DOHH2 (cell line): ENCODE results near the gene LYZ.

Experiments
- H3F3A ChIP-seq: fragments of 200-600 bp; sonication (generic), shearing (Covaris generic); 2 replicates; pipeline ENCODE4 v1.6.0; 2016; ENCODE audit warnings: antibody characterized with exemption, mild to moderate bottlenecking; ENCODE audit not compliant: control insufficient read depth, insufficient read depth
- H3K27ac ChIP-seq: fragments of 200-600 bp; sonication (generic); 2 replicates; pipeline ENCODE4 v1.5.1; 2014; ENCODE audit warnings: low read depth, mild to moderate bottlenecking, low read length, moderate library complexity
- H3K27me3 ChIP-seq: fragments of 200-600 bp; sonication (generic); 2 replicates; pipeline ENCODE4 v1.6.1; 2014; ENCODE audit warnings: mild to moderate bottlenecking, low read length, mixed read lengths; ENCODE audit not compliant: control insufficient read depth
- H3K36me3 ChIP-seq: fragments of 200-600 bp; sonication (generic); 2 replicates; pipeline ENCODE4 v1.6.1; 2014; ENCODE audit warnings: mild to moderate bottlenecking, low read length, moderate library complexity, mixed read lengths; ENCODE audit not compliant: control insufficient read depth
- H3K4me1 ChIP-seq: fragments of 200-600 bp; sonication (generic); 2 replicates; pipeline ENCODE4 v1.6.1; 2014; ENCODE audit warnings: mild to moderate bottlenecking, low read length, mixed read lengths; ENCODE audit not compliant: control insufficient read depth
- H3K4me2 ChIP-seq: fragments of 200-600 bp; sonication (generic); 2 replicates; pipeline ENCODE4 v1.6.0; 2014; ENCODE audit warnings: mild to moderate bottlenecking, low read length, moderate library complexity
- H3K4me3 ChIP-seq: fragments of 200-600 bp; sonication (generic); 2 replicates; pipeline ENCODE4 v1.5.1; 2014; ENCODE audit warnings: mild to moderate bottlenecking, low read length, mixed read lengths
- H3K79me2 ChIP-seq: fragments of 200-600 bp; sonication (generic); 2 replicates; pipeline ENCODE4 v1.6.1; 2014; ENCODE audit warnings: mild to moderate bottlenecking, low read length, mixed read lengths; ENCODE audit not compliant: control insufficient read depth
- H3K9me2 ChIP-seq: fragments of 200-600 bp; sonication (generic); replicated peaks from 2 replicates; pipeline ENCODE4 v1.6.1; 2014; ENCODE audit warnings: mild to moderate bottlenecking, low read length, mixed read lengths; ENCODE audit not compliant: control insufficient read depth
- H3K9me3 ChIP-seq: fragments of 200-600 bp; sonication (generic); 2 replicates; pipeline ENCODE4 v1.6.1; 2014; ENCODE audit warnings: antibody characterized with exemption, low read length, mixed read lengths; ENCODE audit not compliant: control insufficient read depth, insufficient read depth
- H4K20me1 ChIP-seq: fragments of 200-600 bp; sonication (generic); 2 replicates; pipeline ENCODE4 v1.6.0; 2014; ENCODE audit warnings: low read depth, mild to moderate bottlenecking, antibody characterized with exemption, low read length, moderate library complexity; ENCODE audit not compliant: control insufficient read depth, insufficient read depth
- EZH2phosphoT487 ChIP-seq: fragments of 200-600 bp; sonication (generic); IDR thresholded peaks from 2 replicates; pipeline ENCODE4 v1.6.1; 2017; ENCODE audit warnings: borderline replicate concordance, mild to moderate bottlenecking, antibody characterized with exemption, low read length, moderate library complexity, mixed read lengths
- TF ChIP-seq, protein P1 (sequence below): fragments of 200-600 bp; sonication (generic); IDR thresholded peaks from one replicate; pipeline ENCODE4 v1.5.1; 2014; ENCODE audit warnings: antibody characterized with exemption, mild to moderate bottlenecking, low read depth, low read length; ENCODE audit not compliant: poor library complexity, severe bottlenecking

Gene LYZ

DNA sequence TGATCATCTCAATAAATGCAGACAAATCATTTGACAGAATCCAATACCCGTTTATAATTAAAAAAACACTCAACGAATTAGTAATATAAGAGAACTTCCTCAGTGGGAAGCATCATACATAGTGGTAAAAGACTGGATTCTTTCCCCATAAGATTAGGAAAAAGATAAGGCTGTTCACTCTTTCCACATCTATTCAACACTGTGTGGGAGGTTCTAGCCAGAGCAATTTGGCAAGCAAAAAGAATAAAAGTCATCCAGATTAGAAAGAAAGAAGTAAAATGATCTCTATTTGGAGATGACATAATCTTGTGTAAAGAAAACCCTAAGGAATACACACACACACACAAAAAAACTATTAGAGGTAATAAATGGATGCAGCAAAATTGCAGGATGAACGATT lies 49.8 kb downstream of the LYZ start:
- no peaks in the 10 kb centered on the region for H3K4me1 ChIP-seq
- H3K4me3 ChIP-seq = no peak overlapping the region
- H4K20me1 ChIP-seq = no peaks in the 10 kb centered on the region
- H3K27me3 ChIP-seq = no peaks in the 10 kb centered on the region
- H3K4me2 ChIP-seq = no peak overlapping the region
- TF ChIP-seq EZH2phosphoT487 = no peak
- TF ChIP-seq, protein P1, sequence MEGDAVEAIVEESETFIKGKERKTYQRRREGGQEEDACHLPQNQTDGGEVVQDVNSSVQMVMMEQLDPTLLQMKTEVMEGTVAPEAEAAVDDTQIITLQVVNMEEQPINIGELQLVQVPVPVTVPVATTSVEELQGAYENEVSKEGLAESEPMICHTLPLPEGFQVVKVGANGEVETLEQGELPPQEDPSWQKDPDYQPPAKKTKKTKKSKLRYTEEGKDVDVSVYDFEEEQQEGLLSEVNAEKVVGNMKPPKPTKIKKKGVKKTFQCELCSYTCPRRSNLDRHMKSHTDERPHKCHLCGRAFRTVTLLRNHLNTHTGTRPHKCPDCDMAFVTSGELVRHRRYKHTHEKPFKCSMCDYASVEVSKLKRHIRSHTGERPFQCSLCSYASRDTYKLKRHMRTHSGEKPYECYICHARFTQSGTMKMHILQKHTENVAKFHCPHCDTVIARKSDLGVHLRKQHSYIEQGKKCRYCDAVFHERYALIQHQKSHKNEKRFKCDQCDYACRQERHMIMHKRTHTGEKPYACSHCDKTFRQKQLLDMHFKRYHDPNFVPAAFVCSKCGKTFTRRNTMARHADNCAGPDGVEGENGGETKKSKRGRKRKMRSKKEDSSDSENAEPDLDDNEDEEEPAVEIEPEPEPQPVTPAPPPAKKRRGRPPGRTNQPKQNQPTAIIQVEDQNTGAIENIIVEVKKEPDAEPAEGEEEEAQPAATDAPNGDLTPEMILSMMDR = no peak
- H3K27ac ChIP-seq = no peak overlapping the region
- H3K9me2 ChIP-seq = no peaks in the 10 kb centered on the region
- H3K36me3 ChIP-seq = peaks cover 36% of the 10 kb centered on the region
- H3F3A ChIP-seq = no peaks in the 10 kb centered on the region
- peaks cover 5% of the 10 kb centered on the region; the same call in 1 of the 2 replicates for H3K9me3 ChIP-seq
- no peaks in the 10 kb centered on the region for H3K79me2 ChIP-seq

DNA sequence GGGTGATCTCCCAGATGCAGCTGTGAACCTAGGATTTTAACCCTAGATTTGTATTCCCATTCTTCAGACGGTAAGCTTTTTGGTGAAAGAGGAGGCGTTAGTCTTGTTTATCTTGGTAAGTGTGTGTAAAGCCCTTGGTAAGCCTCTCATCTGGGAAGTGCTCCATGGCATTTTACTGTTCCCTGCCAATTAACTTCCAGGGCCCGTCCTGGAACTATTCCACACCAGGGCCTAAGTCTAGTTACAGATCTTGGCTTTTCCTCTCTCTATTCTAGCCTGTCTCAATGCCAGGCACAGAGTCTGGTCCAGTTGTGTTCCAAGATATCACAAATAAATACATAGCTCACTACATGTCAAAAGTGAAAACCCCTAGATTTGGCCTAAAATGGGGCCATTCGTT lies 53.8 kb downstream of the LYZ start:
- Histone ChIP-seq H3K4me3 (no peak overlapping the region), H3K36me3 (peaks cover 11% of the 10 kb centered on the region), H3K27ac (no peak overlapping the region), H3K4me2 (no peak overlapping the region), H3K79me2 (no peaks in the 10 kb centered on the region), H3K4me1 (no peaks in the 10 kb centered on the region), H4K20me1 (no peaks in the 10 kb centered on the region), H3K27me3 (no peaks in the 10 kb centered on the region), H3K9me3 (peaks cover 3% of the 10 kb centered on the region; the same call in 1 of the 2 replicates), H3K9me2 (no peaks in the 10 kb centered on the region), H3F3A (no peaks in the 10 kb centered on the region)
- TF ChIP-seq, protein P1 = no peak
- TF ChIP-seq EZH2phosphoT487 = no peak
